CD1c-positive myeloid dendritic cell (primary cell): ENCODE results near the gene DDT.
"Not testable (repeated sequence)": the region's sequence is repeated elsewhere in the genome, so short reads cannot be mapped to it uniquely, and the experiment has no call there.

Experiments
- DNase-seq: peaks from one replicate; pipeline ENCODE4 v3.0.0-alpha.2; 2016; ENCODE audit errors: extremely low spot score

DDT gene

DNA sequence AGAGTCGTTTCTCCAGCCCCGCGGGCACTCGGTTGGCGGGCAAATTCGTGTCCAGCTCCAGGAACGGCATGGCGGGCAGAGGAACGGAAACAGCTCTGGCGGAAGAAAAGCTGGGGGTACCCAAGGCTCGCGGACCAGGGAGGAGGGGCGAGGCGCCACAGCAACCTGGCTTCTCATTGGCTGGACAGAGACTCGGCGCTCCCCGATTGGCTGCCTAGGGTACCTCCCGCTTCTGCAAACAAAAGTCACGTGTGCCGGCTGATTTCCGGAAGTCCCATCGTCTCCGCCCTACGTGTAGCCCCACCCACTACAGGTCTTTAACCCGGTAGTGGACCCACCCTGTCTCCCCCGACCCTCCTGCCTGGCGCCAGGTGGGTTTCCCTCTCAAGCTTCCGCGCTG is at the start of gene DDT:
DDT (minus strand) TSS at position 97 of the 400 bp plus-strand sequence; CDS start at position 70, 27 bp downstream.
- not testable (repeated sequence) for DNase-seq

DNA sequence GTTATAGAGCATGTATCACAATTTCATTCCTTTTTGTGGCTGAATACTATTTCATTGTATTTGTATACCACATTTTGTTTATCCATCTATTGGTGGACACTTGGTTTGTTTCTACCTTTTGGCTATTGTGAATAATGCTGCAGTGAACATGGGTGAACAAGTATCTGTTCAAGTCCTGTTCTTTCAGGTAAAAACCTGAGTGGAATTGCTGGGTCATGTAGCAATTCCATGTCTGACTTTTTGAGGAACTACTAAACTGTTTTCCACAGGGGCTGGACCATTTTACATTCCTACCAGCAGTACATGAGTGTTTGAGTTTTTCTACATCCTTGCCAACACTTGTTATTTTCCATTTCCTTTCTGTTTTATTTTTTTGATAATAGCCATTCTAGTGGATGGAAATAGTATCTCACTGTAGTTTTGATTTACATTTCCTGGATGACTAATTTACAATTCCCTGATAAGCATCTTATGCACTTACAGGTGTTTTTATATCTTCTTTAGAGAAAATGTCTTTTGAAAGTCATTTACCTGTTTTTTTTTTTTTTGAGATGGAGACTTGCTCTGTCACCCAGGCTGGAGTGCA is 49.1 kb upstream of the DDT start:
- DNase-seq = no peak

DNA sequence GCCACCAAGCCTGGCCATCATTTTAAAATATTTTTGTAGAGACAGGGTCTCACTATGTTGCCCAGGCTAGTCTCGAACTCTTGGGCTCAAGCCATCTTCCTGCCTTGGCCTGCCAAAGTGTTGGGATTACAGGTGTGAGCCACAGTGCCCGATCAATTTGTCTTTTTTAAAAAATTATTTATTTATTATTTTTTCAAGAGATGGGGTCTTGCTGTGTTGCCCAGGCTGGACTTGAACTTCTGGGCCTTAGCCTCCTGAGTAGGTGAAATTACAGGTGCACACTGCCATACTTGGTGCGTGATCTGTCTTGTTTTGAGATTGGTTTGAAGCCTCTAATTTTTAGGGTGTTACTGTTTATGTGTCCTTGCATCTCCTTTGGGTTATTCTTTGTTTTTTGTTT is 47.1 kb upstream of the DDT start:
- DNase-seq = no peak

DNA sequence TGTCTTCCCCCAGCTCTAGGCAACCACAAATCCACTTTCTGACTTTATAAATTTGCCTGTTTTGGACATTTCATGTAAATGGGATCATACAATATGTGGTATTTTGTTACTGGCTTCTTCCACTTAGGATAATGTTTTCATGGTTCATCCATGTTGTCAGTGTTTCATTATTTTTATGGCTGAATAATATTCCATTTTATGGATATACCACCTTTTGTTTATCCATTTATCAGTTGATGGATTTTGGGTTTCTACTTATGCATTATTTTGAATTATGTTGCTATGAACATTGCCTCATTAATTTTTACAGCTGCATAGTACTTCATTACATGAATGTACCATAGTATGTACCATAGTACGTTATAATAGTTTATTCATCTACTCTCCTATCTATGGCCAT is 41.9 kb upstream of the DDT start:
- no peak for DNase-seq

DNA sequence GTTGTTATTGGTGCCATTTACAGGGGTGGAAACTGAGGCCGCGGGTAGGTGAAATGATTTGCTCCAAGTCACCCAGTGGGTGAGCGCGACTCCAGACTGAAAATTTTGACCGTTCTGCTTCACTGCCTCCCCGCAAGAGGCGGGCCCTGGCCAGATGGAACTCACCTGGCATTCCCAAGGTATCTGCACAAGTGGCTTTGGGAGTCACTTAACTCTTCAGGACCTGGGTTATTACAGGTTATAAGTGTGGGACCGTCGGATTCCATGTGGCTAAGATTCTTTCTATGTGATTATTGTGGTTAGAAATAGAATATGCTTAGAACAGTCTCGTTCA is 37.5 kb upstream of the DDT start:
- no peak for DNase-seq

DNA sequence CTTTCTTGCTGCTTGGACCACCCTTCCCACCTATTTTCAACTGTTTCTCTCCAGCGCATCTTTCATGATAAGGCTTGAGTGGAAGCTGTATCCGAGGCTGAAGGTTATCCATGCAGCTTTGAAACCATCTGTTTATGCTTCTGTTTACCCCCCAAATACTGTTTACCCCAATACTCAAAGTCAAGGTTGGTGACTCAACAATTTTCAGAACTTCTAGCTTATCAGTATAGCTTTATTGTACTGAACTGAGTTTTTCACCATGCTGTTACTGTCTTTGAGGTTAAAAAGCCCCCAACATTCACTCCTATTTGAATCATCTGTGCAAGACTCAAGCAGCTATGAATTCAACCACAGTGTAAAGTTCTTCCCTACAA is 35.8 kb upstream of the DDT start:
- DNase-seq = no peak

DNA sequence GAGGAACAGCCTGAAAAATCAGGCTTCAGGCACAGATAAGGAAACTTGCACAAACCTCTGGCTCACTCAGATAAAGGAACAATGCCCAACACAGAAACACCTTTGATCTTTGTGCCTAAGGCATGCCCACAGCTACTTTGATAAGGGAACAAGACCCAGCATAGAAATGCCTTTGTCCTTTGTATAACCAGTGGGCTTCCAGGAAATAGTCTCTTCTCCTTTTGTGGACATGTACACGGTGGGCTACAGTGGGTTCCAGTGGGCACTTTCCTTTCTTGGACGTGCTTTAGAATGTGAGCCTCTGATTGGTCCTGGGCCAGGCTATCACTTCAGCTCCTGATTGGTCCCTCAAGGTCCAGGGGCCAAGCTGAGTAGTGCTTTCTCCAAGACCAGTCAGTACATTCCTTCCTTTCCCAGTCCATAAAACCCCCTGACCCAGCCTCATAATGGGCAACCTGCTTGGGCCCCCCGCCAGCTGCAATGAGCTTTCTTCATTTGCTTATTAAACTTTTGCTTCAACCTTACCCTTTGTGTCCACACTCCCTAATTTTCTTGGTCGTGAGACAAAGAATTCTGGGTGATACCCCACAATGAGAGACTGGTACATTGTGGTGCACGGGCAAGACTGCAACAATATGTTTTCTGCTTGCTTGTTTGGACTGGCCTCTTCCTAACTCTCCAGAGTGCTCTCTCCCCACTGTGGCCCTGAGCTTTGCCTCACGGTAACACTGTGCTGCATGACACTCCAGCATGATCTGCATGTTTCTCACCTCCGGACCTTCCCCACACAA is 35.2 kb upstream of the DDT start:
- DNase-seq = no peak

DNA sequence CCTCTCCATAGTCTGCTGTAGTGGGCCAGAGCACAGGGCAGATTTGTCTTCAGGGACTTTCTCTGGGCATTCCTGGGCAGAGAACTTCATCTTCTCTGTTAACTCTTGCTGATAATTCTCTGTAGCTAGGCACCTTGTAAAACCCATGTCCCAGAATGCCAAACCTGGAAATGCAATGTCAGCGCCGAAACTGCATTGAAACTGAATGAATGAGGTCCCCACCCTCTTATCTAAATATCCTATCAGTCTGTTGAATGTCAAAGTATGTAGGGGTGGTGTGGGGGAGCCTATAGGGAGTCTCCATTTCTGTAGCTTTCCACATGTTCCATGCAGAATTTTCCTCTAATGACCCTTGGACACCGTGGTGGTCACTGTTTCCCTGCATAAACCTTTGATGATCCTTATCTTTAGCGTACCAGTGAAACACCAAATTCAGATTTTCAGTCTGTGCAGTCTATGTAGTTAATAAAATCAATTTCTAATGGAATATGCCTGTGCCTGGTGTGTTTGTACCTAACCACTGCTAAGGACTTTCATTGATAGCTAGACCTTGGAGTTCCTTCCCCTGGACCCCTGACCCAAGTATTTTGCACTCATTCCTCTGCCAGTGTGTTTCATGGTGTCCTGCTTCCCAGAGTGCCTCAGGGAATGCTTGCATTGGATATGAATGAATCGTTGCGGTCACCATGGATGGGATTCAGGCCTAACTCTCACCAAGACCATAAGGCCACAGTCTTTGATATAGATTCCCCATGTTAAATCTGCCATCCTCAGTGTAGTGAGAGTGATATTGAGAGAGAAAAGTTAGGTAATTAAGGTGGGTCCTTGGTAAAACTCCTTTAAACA is 34.4 kb upstream of the DDT start:
- no peak for DNase-seq

DNA sequence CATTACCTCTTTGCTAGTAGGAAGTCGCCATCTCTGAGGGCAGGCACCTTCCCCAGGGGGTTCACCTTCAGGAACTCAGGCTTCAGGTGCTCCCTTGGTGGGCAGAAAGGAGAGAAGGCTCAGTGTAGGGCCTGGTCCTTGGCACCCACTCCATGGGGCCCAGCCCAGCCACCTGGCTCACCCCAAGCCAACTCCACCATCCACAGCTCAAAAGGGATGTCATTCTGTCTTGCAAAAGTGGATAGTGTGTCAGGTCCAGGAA is 33.7 kb upstream of the DDT start:
- DNase-seq = no peak

DNA sequence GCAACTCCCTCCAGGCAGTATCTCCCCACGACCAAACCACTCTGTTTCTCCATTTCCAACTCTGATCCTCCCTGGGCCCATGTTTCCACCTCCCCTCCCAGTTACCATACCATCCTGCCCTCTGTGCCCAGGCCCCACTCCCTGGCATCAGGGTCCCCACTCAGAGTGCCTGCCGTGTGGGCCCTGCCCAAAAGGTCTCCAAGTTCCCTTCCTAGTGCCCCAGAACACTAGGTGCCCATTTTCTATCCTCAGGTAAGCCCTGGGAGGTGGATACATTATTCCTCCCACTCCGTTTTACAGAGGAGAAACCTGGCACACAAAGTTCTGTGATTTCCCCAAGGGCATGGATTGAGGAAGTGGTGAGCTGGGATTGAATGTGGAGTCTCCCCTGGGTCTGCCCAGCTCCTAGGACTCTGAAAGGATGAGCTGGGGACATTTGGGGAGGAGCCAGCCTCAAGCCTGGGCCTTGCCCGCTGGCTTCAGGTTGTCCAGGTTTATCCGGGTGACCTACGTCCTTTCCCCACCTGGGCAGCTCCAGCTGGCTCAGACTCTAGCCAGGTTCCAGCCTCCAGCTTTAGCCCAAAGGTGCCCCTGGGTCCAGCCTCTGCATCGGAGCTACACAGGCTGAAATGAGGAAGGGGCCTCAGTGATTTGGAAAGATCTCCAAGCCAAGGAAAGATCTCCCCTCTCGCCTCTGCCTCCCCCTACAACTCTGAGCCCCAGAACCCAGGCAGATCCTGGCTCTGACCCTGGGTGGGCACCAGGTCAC is 33.2 kb upstream of the DDT start:
- DNase-seq = no peak

DNA sequence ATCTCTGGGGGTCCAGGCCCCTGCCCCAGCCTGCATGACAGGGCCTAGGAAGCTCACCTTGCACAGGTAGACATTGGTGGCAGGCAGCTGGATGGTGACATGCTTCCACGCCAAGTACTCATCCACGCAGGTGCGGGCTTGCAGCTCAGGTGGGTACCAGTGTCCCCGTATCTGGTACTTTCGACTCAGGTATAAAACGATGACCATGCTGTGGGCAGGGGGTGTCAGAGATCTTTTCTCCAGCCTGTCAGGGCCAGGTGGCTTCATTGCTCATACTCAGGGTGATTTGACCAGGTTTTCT is 32.6 kb upstream of the DDT start:
- no peak for DNase-seq

DNA sequence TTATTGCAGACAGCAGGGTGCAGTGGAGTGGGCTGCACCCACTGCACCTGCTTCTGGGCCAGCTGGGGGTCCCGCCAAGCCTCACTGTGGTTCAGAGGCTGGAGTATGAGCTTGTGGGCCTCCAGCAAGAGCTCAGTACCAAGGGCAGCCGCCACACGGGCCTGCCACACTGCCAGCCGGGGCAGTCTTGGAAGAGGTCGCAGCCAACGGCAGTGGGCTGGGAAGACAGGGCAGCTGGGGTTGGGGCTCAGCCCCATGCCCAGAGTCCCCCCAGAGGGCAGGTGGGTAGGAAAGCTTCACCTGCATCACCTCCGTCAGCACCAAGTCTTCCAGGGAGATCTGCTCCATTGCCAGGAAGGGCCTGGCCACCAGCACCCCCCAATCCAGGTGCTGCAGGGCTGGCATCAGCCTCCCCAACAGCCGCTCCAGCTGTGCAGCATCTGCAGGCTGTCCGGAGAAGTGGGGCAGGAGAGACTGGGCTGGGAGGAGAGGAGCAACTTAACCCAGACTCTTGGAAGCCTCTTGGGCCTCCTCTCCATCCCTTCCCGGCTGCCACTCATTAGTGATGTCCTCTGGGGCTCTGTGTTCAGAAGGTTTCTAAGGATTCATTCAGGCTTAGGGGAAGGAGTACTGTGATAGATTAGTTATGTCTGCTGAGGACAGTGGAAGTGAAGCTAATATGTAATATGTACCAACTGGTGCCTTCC is 32.1 kb upstream of the DDT start:
- no peak for DNase-seq

DNA sequence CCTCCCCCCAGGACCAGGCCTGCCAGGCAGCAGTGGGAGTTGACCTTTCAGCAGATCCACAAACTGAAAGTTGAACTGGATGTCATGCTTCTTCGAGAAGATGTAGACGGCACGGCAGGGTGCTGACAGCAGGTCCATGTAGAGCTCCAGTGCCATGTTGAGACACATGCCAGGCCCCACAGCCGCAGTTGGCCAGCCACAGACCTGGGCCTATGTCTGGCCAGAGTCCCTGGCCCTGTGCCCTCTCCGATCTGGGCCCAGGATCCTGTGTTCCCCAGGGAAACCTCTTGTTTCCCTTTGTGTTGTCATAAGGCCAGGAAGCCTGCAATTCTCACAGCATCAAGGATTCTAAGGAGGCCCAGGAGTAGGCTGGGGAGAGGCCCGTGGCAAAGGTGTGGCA is 31.0 kb upstream of the DDT start, which contains the start of gene GSTT4:
GSTT4 (minus strand) TSS at position 253 of the 400 bp plus-strand sequence; CDS start at position 156, 97 bp downstream.
- DNase-seq = peak; percentile 32

DNA sequence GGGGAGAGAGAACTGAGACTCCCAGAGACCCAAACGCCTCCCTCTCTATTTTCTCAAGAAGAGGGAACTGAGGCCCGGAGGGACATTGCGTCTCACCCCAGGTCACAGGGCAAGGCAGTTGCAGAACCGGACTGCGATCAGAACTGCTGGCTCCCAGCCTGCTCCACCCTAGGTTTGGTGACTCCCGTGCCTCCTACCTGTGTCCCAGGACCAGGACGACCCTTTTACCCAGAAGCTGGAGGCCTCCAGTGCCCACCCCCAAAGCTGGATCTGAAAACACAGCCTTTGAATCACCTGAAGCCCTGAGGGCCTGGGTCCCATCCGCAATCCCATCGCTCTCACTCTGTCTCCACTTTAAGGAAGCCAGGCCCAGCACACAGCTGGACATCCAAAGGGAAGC is 29.6 kb upstream of the DDT start:
- peak; percentile 62 for DNase-seq

DNA sequence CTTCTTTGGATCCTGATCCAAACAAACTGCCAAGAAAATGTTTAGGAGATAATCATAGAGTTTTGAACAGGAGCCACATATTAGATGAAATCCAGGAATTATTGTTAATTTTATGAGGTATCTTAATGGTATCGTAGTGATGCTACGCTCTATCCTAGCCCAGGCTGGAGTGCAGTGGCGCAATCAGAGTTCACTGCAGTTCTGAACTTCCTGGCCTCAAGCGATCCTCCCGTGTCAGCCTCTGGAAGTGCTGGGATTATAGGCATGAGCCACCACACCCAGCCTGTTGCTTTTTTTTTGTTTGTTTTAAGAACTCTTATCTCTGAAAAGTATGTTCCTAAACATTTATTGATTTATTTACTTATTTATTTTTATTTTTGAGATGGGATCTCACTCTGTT is 28.6 kb upstream of the DDT start:
- DNase-seq = no peak

DNA sequence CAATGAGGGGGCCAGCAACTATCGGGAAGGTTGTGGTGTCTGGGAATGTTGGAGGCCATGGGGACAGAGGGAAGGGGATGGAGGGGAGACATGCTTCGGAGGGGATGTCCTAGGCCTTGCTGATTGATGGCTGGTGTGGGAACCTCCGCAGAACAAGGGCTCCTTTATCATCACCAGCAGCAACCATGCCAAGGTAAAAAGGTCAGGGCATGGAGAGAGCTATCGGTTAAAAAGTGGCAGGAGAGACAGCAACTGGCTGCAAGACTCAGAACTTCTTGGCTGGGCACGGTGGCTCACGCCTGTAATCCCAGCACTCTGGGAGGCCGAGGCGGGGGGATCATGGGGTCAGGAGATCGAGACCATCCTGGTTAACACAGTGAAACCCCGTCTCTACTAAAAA is 28.0 kb upstream of the DDT start:
- no peak for DNase-seq

DNA sequence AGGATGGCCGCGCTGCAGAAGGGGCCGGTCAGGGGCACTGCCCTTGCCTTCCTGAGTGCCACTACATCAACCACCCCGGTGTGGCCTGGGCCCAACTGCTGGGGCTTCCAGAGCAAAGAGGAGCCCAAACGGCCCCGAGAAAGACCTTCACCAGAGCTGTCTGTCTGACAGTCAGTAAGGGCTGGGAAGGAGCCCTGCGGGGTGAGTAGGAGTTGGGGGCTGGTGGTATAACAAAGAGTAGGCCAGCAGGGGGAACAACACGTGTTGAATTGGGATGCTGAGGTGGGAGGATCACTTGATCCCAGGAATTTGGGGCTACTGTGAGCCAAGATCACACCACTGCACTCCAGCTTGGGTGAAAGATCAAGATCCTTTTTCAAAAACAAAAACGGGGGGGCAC is 27.1 kb upstream of the DDT start:
- DNase-seq = no peak

DNA sequence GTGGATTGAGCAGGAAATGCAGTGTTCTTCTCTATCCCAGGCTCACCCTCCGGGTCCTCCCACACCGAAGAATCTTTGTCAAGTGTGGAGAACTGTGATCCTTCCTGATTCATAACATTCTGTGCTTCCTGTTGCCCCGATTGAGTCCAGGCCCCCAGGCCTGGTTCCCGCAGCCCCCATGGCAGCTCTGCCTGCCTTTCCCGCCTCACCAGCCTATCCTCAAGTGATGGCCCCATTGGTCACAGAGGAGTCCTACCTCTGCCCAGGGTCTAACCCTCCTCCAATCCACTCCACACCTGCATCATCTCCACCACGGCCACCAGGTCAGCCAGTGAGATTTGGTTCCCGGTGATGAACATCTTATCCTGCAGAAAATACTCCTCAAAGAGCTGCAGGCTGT is 25.5 kb upstream of the DDT start:
- DNase-seq = not testable (repeated sequence)

DNA sequence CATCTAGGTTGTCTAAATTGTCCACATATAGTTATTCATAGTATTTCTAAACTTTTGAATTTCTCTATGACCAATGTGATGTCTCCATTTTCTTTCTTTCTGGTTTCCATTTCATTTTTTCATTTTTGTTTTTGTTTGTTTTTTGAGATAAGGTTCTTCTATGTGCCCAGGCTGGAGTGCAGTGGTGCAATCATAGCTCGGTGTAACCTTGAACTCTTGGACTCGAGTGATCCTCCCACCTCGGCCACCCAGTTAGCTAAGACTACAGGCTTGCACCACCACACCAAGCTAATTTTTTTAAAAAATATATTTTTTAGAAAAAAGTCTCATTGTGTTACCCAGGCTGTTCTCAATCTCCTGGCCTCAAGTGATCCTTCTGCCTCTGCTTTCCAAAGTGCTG is 22.9 kb upstream of the DDT start:
- no peak for DNase-seq

DNA sequence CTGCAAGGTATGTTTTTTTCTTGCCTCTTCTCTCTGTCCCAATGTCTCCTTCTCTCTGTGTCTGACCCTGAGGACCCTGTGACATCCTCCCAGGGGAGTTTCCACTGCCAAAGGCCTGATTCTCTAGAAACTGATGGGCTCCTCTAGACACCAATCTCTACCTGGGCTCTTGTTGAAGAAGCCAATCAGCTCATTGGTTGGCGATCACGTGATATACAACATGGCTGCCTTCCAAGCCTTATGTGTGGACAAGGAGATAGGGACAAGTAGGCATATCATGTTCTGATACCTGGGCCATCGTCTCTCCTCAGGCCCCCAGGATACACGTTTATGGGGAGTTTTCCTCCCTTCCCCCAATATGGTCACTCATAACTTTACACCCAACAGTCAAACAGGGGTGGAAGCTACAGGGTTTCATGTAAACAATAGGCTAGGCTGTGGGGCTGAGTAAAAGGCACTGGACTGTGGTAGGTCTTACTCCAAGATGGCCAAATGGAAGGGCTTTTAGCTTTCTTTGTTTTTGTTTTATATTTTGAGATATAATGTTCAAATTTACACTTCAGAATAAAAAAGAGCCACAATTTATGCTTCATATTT is 19.4 kb upstream of the DDT start:
- DNase-seq = not testable (repeated sequence)

DNA sequence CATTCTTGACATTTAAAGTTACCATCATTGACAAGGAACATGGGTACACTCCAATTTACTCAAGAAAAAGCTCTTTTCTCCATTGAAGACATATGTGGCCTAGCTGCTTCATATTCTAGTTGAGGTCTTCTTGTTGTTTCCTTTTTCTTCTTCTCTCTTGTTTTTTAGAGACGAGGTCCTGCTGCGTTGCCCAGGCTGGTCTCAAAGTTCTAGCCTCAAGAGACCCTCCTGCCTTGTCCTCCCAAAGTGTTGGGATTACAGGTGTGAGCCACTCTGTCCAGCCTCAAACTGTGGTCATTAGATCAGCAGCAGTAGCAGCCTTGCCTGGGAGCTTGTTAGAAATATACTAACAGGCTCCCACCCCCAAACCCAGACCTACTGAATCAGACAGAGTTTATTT is 18.8 kb upstream of the DDT start:
- DNase-seq = not testable (repeated sequence)
